SK-N-SH treated with all-trans-retinoic acid at 6 μM for 48 hours (cell line): ENCODE data around the gene PLEKHO1.
"Not testable (repeated sequence)": the region's sequence is repeated elsewhere in the genome, so short reads cannot be mapped to it uniquely, and the experiment has no call there.

Experiments
- ARNTL ChIP-seq: fragments of 450-650 bp; formaldehyde crosslinking; IDR thresholded peaks from 2 replicates; pipeline ENCODE4 v1.5.0; 2020; ENCODE audit warnings: low read depth, mild to moderate bottlenecking, moderate library complexity, borderline replicate concordance
- CREB5 ChIP-seq: fragments of 250-450 bp; sonication (Bioruptor Pico); IDR thresholded peaks from 2 replicates; pipeline ENCODE4 v1.5.1; 2020; ENCODE audit warnings: low read depth, mild to moderate bottlenecking, moderate library complexity
- GLIS3 ChIP-seq: fragments of 250-450 bp; sonication (Bioruptor Pico); IDR thresholded peaks from 2 replicates; pipeline ENCODE4 v1.5.0; 2020; ENCODE audit warnings: mild to moderate bottlenecking, moderate library complexity
- PATZ1 ChIP-seq: fragments of 250-450 bp; sonication (Bioruptor Pico); IDR thresholded peaks from 2 replicates; pipeline ENCODE4 v1.8.0; 2020; ENCODE audit warnings: mild to moderate bottlenecking, moderate library complexity, borderline replicate concordance
- POU6F1 ChIP-seq: fragments of 250-450 bp; sonication (Bioruptor Pico); IDR thresholded peaks from 2 replicates; pipeline ENCODE4 v1.8.0; 2021; ENCODE audit warnings: low read depth, mild to moderate bottlenecking, moderate library complexity, borderline replicate concordance
- PPARA ChIP-seq: fragments of 250-450 bp; sonication (Bioruptor Pico); IDR thresholded peaks from 2 replicates; pipeline ENCODE4 v1.5.0; 2020; ENCODE audit warnings: mild to moderate bottlenecking, borderline replicate concordance
- RARB ChIP-seq: fragments of 250-450 bp; sonication (Bioruptor Pico); IDR thresholded peaks from 2 replicates; pipeline ENCODE4 v1.8.0; 2021; ENCODE audit warnings: mild to moderate bottlenecking, moderate library complexity
- TCF4 ChIP-seq: fragments of 250-450 bp; sonication (Bioruptor Pico); IDR thresholded peaks from 2 replicates; pipeline ENCODE4 v1.8.0; 2021; ENCODE audit warnings: mild to moderate bottlenecking, moderate library complexity, borderline replicate concordance
- TOX ChIP-seq: fragments of 250-450 bp; sonication (Bioruptor Pico); IDR thresholded peaks from 2 replicates; pipeline ENCODE4 v1.8.0; 2021; ENCODE audit warnings: mild to moderate bottlenecking, moderate library complexity, borderline replicate concordance
- ZFP3 ChIP-seq: fragments of 250-450 bp; sonication (Bioruptor Pico); IDR thresholded peaks from 2 replicates; pipeline ENCODE4 v1.5.0; 2020; ENCODE audit warnings: mild to moderate bottlenecking, moderate library complexity
- ZFP30 ChIP-seq: fragments of 450-650 bp; formaldehyde crosslinking; IDR thresholded peaks from 2 replicates; pipeline ENCODE4 v1.5.0; 2022; ENCODE audit warnings: mild to moderate bottlenecking, moderate library complexity

GRCh38 chr1:150208460-150208859 is 58.7 kb downstream of the PLEKHO1 start:
- not testable (repeated sequence) for TF ChIP-seq TCF4 (CRISPR knock-in tag); ZFP30 (CRISPR knock-in tag); TOX (CRISPR knock-in tag); PATZ1 (CRISPR knock-in tag); ZFP3; GLIS3 (CRISPR knock-in tag); RARB (CRISPR knock-in tag); CREB5 (CRISPR knock-in tag); PPARA (CRISPR knock-in tag); ARNTL (CRISPR knock-in tag); POU6F1 (CRISPR knock-in tag)
